GDM1 (cell line): ENCODE data around the gene SAMD8.
"Not testable (repeated sequence)": the region's sequence is repeated elsewhere in the genome, so short reads cannot be mapped to it uniquely, and the experiment has no call there.

Experiments used
- DNase-seq: peaks from one replicate; lab custom pipeline; 2025; lab: John Stamatoyannopoulos, UW

SAMD8 gene

GRCh38 chr10:75107756-75108683 is 3.4 kb upstream of the SAMD8 start:
- DNase-seq: no peak

GRCh38 chr10:75108684-75109458 is 2.6 kb upstream of the SAMD8 start:
- DNase-seq: no peak

GRCh38 chr10:75109459-75109778 is 2.0 kb upstream of the SAMD8 start:
- no peak for DNase-seq

- DNase-seq: no peak
Measured at GRCh38 chr10:75110006-75110632, 1.3 kb upstream of the SAMD8 start.

- DNase-seq: peak; percentile 28
Measured at GRCh38 chr10:75111907-75112679, 637 bp downstream of the SAMD8 start.

GRCh38 chr10:75115137-75115536 is 3.7 kb downstream of the SAMD8 start:
- DNase-seq: no peak

GRCh38 chr10:75116941-75117775 is 5.7 kb downstream of the SAMD8 start:
- DNase-seq: not testable (repeated sequence)

GRCh38 chr10:75117995-75118394 is 6.5 kb downstream of the SAMD8 start:
- DNase-seq: no peak

- not testable (repeated sequence) for DNase-seq
Measured at GRCh38 chr10:75119444-75120066, 8.1 kb downstream of the SAMD8 start.

- DNase-seq: no peak
Measured at GRCh38 chr10:75121322-75121721, 9.9 kb downstream of the SAMD8 start.

GRCh38 chr10:75122505-75122904 is 11.0 kb downstream of the SAMD8 start:
- DNase-seq: no peak

- no peak for DNase-seq
Measured at GRCh38 chr10:75123088-75123682, 11.7 kb downstream of the SAMD8 start.

GRCh38 chr10:75126277-75126676 is 14.8 kb downstream of the SAMD8 start:
- DNase-seq: no peak

- DNase-seq: no peak
Measured at GRCh38 chr10:75127471-75127870, 16.0 kb downstream of the SAMD8 start.

- not testable (repeated sequence) for DNase-seq
Measured at GRCh38 chr10:75128985-75129384, 17.5 kb downstream of the SAMD8 start.

GRCh38 chr10:75129537-75129936 is 18.1 kb downstream of the SAMD8 start:
- no peak for DNase-seq

- not testable (repeated sequence) for DNase-seq
Measured at GRCh38 chr10:75133701-75134100, 22.2 kb downstream of the SAMD8 start.

- no peak for DNase-seq
Measured at GRCh38 chr10:75136346-75136745, 24.9 kb downstream of the SAMD8 start.

- DNase-seq: no peak
Measured at GRCh38 chr10:75137533-75138438, 26.3 kb downstream of the SAMD8 start.
